H1 (cell line): ENCODE results near the gene TRIM4. TPM values are rescaled to one million over a fixed set of nuclear protein-coding genes. Genes with fewer than 3 reads are reported as not detected.

Experiments
- CBX5 ChIP-seq: fragments of 300-800, 300-1000 bp; sonication (generic); IDR thresholded peaks from 2 replicates; pipeline ENCODE4 v1.7.1; 2016; ENCODE audit warnings: antibody characterized with exemption, low read length, low read depth
- CHD7 ChIP-seq: fragments of 300-600 bp; sonication (generic); IDR thresholded peaks from 2 replicates; pipeline ENCODE4 v1.7.1; 2012; ENCODE audit warnings: low read length, moderate library complexity, mild to moderate bottlenecking, inconsistent platforms; ENCODE audit not compliant: insufficient replicate concordance
- GABPA ChIP-seq: IDR thresholded peaks from 2 replicates; pipeline ENCODE4 v1.6.1; 2011; ENCODE audit warnings: mild to moderate bottlenecking, low read length, moderate library complexity, borderline replicate concordance; ENCODE audit not compliant: insufficient read depth
- RBBP5 ChIP-seq: IDR thresholded peaks from 2 replicates; pipeline ENCODE4 v1.7.1; 2012; ENCODE audit warnings: low read depth, mild to moderate bottlenecking, inconsistent platforms, low read length, moderate library complexity, borderline replicate concordance
- polyA plus RNA-seq, 7 experiments: library from polyadenylated mRNA; depleted of rRNA in 3 of 7; stranded (reverse) in 5 of 7; unstranded in 2 of 7; fragments of >200 nt in 5 of 7; fragments of 200-250 nt in 2 of 7; gene quantifications; 1 replicate in 5 of 7; 2 replicates in 1 of 7; 4 replicates in 1 of 7; pipeline versions ENCODE4 v1.2.1 to v1.2.3, GENCODE V29; 2011 to 2013; ENCODE audit warnings: missing spikeins in 2 of 7, mixed read lengths in 2 of 7
- total RNA-seq: library from RNA; stranded (reverse); fragmentation: NEBNext Ultra II Directional; extraction: Animal tissue kit (Norgen Biotek cat#: 25700); gene quantifications from 2 replicates; pipeline ENCODE4 v1.2.1, GENCODE V29; 2021

Gene TRIM4
- total and polyA plus RNA-seq, 2 of the 8 experiments (the other 6 are each of a cell fraction or from before 2014, with no cell fraction given), result 0.03 to 7.3 TPM

GRCh38 chr7:99898023-99898357 is 21.3 kb downstream of the TRIM4 start (continued):
- TF ChIP-seq CHD7 (no peak), CBX5 (no peak), RBBP5 (no peak), GABPA (no peak)
